ENCODE results near the gene AIG1.

Gene AIG1

GRCh38 chr6:143385636-143386035 lies 324.9 kb downstream of the AIG1 start:
- no peak for DNase-seq

GRCh38 chr6:143390278-143390677 lies 329.6 kb downstream of the AIG1 start:
- no peak for DNase-seq
